Panc1 (cell line): ENCODE results near the gene NHS. TPM values are rescaled to one million over a fixed set of nuclear protein-coding genes. Genes with fewer than 3 reads are reported as not detected.

ENCODE experiments used
- ATAC-seq: fragments of 200-7000 bp; cut with Tn5 transposase; 2 replicates; pipeline ENCODE4 v1.9.1; 2020; ENCODE audit warnings: mild to moderate bottlenecking, moderate library complexity
- BruUV-seq: library from RNA; stranded (reverse); fragments of 400-500 nt; replicated peaks from 2 replicates; lab custom pipeline; 2021; lab: Mats Ljungman, UMichigan
- CTCF ChIA-PET: fragments of 300-600 bp; sonication (Branson Sonifier 250); formaldehyde crosslinking; loops from one replicate; lab custom pipeline; 2022; ENCODE audit warnings: antibody characterized with exemption; lab: Charles Lee
- POLR2A ChIA-PET: fragments of 300-600 bp; sonication (Branson Sonifier 250); formaldehyde crosslinking; loops from one replicate; lab custom pipeline; 2022; ENCODE audit warnings: antibody characterized with exemption; lab: Charles Lee
- DNase-seq: peaks from one replicate; pipeline ENCODE4 v3.0.0-alpha.2; 2010; ENCODE audit warnings: low read depth, low spot score
- H3K27ac ChIP-seq: 2 replicates; pipeline ENCODE4 v1.5.1; 2011; ENCODE audit warnings: mild to moderate bottlenecking, low read length, inconsistent platforms
- H3K27me3 ChIP-seq: fragments of 200-500 bp; sonication (Bioruptor generic); 2 replicates; pipeline ENCODE4 v1.6.0; 2014; ENCODE audit warnings: low read length, inconsistent platforms; ENCODE audit not compliant: control insufficient read depth, insufficient read depth
- H3K36me3 ChIP-seq: fragments of 200-500 bp; sonication (Bioruptor generic); 2 replicates; pipeline ENCODE4 v1.5.1; 2014; ENCODE audit warnings: inconsistent platforms, mild to moderate bottlenecking, low read length, moderate library complexity; ENCODE audit not compliant: control insufficient read depth, insufficient read depth
- H3K4me1 ChIP-seq: 2 replicates; pipeline ENCODE4 v1.5.1; 2011; ENCODE audit warnings: inconsistent platforms, mild to moderate bottlenecking, low read length, moderate library complexity; ENCODE audit not compliant: control insufficient read depth, insufficient read depth
- H3K4me3 ChIP-seq, 2 experiments: 2 replicates each; pipeline ENCODE4 v1.5.1; 2011 to 2012; ENCODE audit warnings: low read depth in 2 of 2, low read length in 2 of 2, mild to moderate bottlenecking in 2 of 2, inconsistent platforms in 1 of 2, moderate library complexity in 1 of 2
- H3K9me3 ChIP-seq: fragments of 200-500 bp; sonication (Bioruptor generic); 2 replicates; pipeline ENCODE4 v1.5.1; 2014; ENCODE audit warnings: low read depth, mild to moderate bottlenecking, inconsistent platforms, low read length, moderate library complexity; ENCODE audit not compliant: control insufficient read depth, insufficient read depth
- POLR2AphosphoS5 ChIP-seq: IDR thresholded peaks from 2 replicates; pipeline ENCODE4 v1.6.1; 2012; ENCODE audit warnings: mild to moderate bottlenecking, low read depth, low read length, moderate library complexity
- SIN3A ChIP-seq: IDR thresholded peaks from 2 replicates; pipeline ENCODE4 v1.6.1; 2012; ENCODE audit warnings: low read depth, mild to moderate bottlenecking, low read length, moderate library complexity, borderline replicate concordance; ENCODE audit not compliant: insufficient read depth
- TCF7L2 ChIP-seq: IDR thresholded peaks from 2 replicates; pipeline ENCODE4 v1.6.1; 2011; ENCODE audit warnings: mild to moderate bottlenecking, low read depth, low read length, inconsistent platforms
- in situ Hi-C: cut with HindIII; loops from 2 replicates; pipeline ENCODE4 v1.10.0; 2016; ENCODE audit warnings: low sequenced_read_pairs, low pct_unique_long_range_greater_than_20kb
- intact Hi-C: fragments of 100-400 bp; cut with micrococcal nuclease; formaldehyde crosslinking; loops from one replicate; pipeline ENCODE4 v1.10.0; 2022; ENCODE audit not compliant: unreplicated experiment
- total RNA-seq: library from RNA; stranded (reverse); gene quantifications from one replicate; pipeline ENCODE4 v1.2.1, GENCODE V29; 2021; ENCODE audit not compliant: unreplicated experiment
- TF ChIP-seq, protein P1 (sequence below), 2 experiments: IDR thresholded peaks; 2 replicates each; pipeline ENCODE4 v1.6.1; 2011 to 2012; ENCODE audit warnings: low read depth in 2 of 2, control low read depth in 1 of 2, low read length in 1 of 2, mild to moderate bottlenecking in 1 of 2, moderate library complexity in 1 of 2; ENCODE audit not compliant: insufficient read depth in 1 of 2
- TF ChIP-seq, protein P2 (sequence below): fragments of 450-650 bp; IDR thresholded peaks from 2 replicates; pipeline ENCODE4 v1.5.1; 2017; ENCODE audit warnings: mild to moderate bottlenecking

NHS gene
- total RNA-seq, 1 experiment from 2014 or later: 0.80 TPM

DNA sequence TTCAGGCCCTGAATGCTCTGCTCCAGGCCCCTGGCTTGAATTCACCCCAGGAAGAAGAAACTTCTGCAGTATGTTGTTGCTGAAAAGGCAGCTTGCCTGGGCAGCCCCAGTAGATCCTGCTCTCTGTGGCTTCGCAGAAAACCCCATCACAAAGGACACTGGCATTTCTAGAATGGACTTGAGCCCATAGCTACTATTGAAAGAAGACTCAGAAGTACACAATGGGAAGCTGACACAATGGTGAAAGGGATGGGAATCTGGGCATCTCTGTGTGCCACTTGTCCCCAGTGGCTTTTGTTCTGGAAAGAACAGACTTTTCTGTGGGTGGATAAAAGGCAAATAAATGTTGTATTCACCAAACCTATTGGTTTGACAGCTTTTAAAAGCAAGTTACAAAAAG is 294.9 kb downstream of the NHS start:
- H3K27me3 ChIP-seq: no peaks in the 10 kb centered on the region
- TF ChIP-seq POLR2AphosphoS5: no peak
- TF ChIP-seq TCF7L2: no peak
- no peak for TF ChIP-seq SIN3A
- TF ChIP-seq, protein P1, sequence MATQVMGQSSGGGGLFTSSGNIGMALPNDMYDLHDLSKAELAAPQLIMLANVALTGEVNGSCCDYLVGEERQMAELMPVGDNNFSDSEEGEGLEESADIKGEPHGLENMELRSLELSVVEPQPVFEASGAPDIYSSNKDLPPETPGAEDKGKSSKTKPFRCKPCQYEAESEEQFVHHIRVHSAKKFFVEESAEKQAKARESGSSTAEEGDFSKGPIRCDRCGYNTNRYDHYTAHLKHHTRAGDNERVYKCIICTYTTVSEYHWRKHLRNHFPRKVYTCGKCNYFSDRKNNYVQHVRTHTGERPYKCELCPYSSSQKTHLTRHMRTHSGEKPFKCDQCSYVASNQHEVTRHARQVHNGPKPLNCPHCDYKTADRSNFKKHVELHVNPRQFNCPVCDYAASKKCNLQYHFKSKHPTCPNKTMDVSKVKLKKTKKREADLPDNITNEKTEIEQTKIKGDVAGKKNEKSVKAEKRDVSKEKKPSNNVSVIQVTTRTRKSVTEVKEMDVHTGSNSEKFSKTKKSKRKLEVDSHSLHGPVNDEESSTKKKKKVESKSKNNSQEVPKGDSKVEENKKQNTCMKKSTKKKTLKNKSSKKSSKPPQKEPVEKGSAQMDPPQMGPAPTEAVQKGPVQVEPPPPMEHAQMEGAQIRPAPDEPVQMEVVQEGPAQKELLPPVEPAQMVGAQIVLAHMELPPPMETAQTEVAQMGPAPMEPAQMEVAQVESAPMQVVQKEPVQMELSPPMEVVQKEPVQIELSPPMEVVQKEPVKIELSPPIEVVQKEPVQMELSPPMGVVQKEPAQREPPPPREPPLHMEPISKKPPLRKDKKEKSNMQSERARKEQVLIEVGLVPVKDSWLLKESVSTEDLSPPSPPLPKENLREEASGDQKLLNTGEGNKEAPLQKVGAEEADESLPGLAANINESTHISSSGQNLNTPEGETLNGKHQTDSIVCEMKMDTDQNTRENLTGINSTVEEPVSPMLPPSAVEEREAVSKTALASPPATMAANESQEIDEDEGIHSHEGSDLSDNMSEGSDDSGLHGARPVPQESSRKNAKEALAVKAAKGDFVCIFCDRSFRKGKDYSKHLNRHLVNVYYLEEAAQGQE (IDR thresholded peaks at IDR 0.05; ENCODE audit: insufficient read depth in 1 of 2, low read depth in 2 of 2, low read length in 1 of 2): no peak
- TF ChIP-seq, protein P2, sequence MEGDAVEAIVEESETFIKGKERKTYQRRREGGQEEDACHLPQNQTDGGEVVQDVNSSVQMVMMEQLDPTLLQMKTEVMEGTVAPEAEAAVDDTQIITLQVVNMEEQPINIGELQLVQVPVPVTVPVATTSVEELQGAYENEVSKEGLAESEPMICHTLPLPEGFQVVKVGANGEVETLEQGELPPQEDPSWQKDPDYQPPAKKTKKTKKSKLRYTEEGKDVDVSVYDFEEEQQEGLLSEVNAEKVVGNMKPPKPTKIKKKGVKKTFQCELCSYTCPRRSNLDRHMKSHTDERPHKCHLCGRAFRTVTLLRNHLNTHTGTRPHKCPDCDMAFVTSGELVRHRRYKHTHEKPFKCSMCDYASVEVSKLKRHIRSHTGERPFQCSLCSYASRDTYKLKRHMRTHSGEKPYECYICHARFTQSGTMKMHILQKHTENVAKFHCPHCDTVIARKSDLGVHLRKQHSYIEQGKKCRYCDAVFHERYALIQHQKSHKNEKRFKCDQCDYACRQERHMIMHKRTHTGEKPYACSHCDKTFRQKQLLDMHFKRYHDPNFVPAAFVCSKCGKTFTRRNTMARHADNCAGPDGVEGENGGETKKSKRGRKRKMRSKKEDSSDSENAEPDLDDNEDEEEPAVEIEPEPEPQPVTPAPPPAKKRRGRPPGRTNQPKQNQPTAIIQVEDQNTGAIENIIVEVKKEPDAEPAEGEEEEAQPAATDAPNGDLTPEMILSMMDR: no peak
- H3K4me1 ChIP-seq: no peaks in the 10 kb centered on the region
- ChIA-PET POLR2A (no interaction called here), CTCF (interaction anchor here (0.7 kb wide), 1 partner anchor 591 kb away, joined by 4 read pairs; no protein-coding TSS in a partner anchor)
- DNase-seq (no peak), ATAC-seq (no peak)
- BruUV-seq: no TSS peak
- H3K4me3 ChIP-seq: no peak overlapping the region
- intact Hi-C loops (no loop called here), in situ Hi-C loops (no loop called here)
- H3K27ac ChIP-seq: no peak overlapping the region
- H3K9me3 ChIP-seq: no peaks in the 10 kb centered on the region
- no peaks in the 10 kb centered on the region for H3K36me3 ChIP-seq

DNA sequence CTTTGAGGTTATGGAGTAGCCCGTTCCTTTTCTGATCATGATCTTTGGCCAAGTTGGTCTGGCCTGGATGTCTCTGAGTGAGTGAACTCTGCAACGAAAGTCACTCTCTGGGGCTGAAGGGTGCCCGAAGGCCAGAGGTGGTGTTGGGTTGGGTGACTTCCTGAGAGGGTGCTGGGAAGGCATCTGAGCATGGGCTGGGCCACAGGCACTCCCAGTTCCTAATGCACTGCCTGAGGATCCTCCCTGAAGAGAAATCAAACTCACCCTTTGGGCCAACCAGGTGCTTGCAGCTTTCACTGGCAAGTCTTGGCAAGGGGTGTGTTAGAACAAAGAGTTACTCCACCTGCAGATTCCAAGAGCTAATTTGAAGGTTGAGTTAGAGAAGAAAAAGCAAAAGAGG is 295.9 kb downstream of the NHS start:
- Histone ChIP-seq H3K9me3 (no peaks in the 10 kb centered on the region), H3K4me3 (no peak overlapping the region), H3K27me3 (no peaks in the 10 kb centered on the region), H3K36me3 (no peaks in the 10 kb centered on the region), H3K4me1 (no peaks in the 10 kb centered on the region), H3K27ac (no peak overlapping the region)
- ChIA-PET CTCF (no interaction called here), POLR2A (no interaction called here)
- TF ChIP-seq, protein P2: no peak
- TF ChIP-seq TCF7L2: no peak
- TF ChIP-seq POLR2AphosphoS5: no peak
- TF ChIP-seq, protein P1 (IDR thresholded peaks at IDR 0.05; ENCODE audit: insufficient read depth in 1 of 2, low read depth in 2 of 2, low read length in 1 of 2): no peak
- TF ChIP-seq SIN3A: no peak
- in situ Hi-C loops (no loop called here), intact Hi-C loops (no loop called here)
- DNase-seq: no peak
- BruUV-seq: no TSS peak
- ATAC-seq: no peak
